ENCODE data around the gene GPR50.

Gene GPR50

GRCh38 chrX:151228935-151229334, 52.6 kb downstream of the GPR50 start:
- no peak for DNase-seq

Measured in KG1 (cell line).